Measurements from ENCODE around the gene ACOT6.
"Not testable (repeated sequence)": the region's sequence is repeated elsewhere in the genome, so short reads cannot be mapped to it uniquely, and the experiment has no call there.

GRCh38 chr14:73568886-73569184 is 43.5 kb upstream of the ACOT6 start:
- not testable (repeated sequence) for TF ChIP-seq CTCF, POLR2A (IDR thresholded peaks at IDR 0.05)
